Globus pallidus (tissue), 1 donor: Measurements from ENCODE around the gene MAMDC2.

Experiments
- DNase-seq: peaks from one replicate; pipeline ENCODE4 v3.0.0-alpha.2; 2015; ENCODE audit warnings: low spot score

Gene MAMDC2

DNA sequence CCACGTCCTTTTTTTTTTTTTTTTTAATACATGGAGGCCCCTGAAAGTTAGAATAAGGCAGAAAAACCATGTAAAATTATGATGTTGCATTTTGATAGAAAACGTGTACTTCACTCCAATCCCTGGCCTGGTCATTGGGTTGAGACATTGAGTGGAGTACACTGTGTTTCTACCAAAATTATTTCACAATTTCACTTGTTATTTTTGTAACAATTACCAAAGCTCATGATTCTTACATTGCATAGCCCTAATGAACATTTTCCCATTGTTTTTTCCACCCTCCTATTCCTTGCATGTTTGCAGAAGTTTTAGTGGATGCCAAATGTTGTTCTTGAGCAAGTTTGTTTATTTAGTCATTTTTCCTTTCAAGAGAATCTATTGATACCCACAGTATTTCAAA is 21.9 kb downstream of the MAMDC2 start:
- no peak for DNase-seq

- no peak for DNase-seq
Measured at GRCh38 chr9:70066418-70066817, 22.8 kb downstream of the MAMDC2 start.

DNA sequence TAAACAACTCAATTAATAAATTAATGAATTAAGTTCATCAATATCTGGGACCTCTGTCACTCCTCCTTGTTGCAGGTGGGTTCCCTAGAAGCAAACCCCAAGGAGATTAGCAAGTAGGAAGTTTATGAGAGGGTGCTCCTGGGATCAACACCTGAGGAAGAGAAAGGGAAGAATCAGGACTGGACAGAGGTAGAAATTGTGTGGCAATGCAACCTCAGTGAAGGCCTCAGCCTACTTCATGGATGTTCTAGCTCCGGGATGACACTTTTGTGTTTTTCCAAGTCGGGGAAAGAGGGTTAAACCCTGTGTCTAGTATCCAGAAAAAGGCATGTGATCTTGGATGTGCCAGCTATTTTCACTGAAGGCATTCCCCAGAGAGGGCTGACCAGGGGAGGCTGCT is 23.2 kb downstream of the MAMDC2 start:
- DNase-seq: no peak

- no peak for DNase-seq
Measured at GRCh38 chr9:70069704-70070103, 26.1 kb downstream of the MAMDC2 start.

- no peak for DNase-seq
Measured at GRCh38 chr9:70073193-70073592, 29.5 kb downstream of the MAMDC2 start.

DNA sequence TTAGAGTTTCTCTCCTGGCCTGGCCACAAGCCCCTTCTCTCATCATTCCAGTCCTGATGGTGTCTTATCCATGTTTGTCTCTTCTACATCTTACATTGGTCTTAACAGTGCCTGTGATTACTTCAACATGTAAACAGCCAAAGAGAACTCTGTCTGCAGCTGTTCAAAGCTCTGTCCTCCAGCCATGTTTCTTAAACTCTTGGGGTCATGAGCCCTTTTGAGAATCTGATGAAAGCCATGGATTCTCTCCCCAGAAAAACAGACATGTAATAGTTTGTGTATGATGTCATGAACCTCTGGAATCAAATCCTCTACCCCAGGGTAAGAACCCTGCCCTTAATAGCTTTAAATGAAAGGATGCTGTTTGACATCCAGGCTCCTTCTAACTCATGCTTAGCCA is 30.1 kb downstream of the MAMDC2 start:
- no peak for DNase-seq

DNA sequence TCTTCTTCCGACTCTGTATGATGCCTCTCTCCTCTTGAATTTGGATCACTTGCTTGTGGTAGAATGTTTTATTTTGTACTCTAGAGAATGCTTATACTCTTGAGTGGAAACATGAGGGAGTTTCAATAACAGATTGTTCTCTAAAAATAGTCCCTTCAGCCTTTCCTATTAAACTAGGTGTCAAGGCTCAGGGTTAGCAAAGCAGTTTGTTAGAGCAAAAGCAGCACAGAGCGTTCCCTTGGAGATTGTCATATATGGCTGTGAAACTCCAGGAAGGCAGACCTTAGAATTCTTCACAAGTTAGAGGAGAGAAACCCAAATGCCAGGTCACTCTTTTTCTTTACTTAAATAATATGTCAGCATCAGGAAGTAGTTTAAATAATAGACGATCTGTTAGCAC is 33.0 kb downstream of the MAMDC2 start:
- DNase-seq: no peak

- DNase-seq: no peak
Measured at GRCh38 chr9:70079417-70080037, 35.9 kb downstream of the MAMDC2 start.

DNA sequence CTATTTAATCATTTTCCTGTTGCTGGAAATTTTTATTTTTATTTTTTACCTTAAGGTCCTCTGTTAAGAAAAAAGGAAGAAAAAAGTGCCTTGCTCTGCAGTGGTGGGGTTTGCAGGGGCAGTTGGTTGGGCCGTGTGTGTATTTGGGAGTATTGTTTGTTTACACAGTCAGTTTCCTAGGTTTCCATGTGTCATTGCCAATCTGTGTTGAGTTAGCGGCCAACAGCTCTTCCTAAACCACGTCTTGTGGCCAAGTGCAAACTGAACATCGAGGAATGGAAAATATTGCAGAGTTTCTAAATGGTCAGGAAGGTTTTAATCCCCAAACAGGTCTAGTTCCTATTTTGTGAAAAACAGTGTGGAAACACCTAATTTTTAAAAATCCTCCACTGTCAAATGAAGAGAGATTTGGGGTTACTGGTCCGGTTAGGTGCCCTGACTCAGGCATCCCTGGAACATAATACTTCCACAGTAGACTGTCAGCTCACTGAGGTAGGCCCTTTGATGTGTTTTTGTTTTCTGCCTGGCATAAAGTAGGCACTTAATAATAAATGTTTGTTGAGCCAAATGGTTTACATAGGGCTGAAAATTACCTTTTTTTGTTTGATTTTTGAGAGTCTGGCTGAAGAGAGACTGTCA is 37.0 kb downstream of the MAMDC2 start:
- peak; percentile 28 for DNase-seq

- DNase-seq: no peak
Measured at GRCh38 chr9:70081120-70081495, 37.5 kb downstream of the MAMDC2 start.

DNA sequence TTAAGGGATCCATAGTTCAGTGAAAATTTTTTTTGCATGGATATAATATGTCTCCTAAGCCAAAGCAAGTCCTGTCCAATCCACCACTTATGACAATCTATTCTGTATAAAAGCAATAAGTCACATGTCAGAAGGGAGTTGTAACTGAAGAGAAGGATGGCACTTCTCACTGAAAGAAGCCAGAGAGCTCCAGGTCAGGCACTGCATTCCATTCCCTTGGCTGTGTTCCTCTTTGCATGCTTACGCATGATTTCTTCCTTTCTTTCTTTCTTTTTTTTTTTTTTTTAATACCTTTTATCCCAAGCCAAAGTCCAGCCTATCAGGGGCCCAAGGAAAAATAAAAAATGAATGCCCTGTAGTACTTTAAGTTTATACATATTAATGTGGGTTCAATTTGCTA is 39.8 kb downstream of the MAMDC2 start:
- DNase-seq: no peak

DNA sequence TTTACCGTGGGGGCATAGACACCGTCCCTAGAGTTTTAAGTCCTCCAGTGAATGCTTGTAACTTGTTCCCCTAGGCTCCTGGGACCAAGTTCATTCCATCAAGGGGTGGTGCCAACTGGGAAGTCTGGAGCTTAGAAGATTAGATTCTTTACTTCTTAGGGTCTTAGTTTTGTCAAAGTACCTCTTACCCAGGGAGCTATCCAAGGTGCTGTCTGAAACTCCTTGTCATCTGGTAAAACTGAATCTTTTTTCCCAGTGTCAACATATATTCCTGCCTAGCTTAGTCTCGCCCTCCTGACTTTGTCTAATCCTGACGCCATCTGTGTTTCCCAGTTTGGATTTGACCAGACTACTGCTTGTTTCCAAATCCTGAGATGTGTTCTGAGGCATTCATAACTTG is 41.6 kb downstream of the MAMDC2 start:
- no peak for DNase-seq

- DNase-seq: no peak
Measured at GRCh38 chr9:70091103-70091502, 47.5 kb downstream of the MAMDC2 start.

- DNase-seq: no peak
Measured at GRCh38 chr9:70091572-70091971, 47.9 kb downstream of the MAMDC2 start.

- DNase-seq: no peak
Measured at GRCh38 chr9:70092190-70092589, 48.5 kb downstream of the MAMDC2 start.

DNA sequence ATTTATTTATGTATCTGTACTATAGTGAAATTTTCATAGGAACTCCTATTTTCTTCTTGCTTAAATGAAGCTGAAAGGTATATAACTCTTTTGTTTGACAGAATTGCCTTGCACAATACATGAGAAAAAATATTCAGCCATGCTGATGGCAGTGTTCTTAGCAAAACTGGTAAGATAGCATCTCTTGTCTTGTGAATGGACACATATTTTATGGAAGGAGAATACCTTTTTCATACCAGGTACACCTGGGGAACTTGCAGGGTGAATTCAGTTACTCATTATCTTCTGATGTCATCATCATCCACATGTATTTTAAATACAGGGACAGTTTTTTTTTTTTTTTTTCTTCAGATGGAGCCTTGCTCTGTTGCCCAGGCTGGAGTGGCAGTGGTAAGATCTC is 49.4 kb downstream of the MAMDC2 start:
- no peak for DNase-seq

DNA sequence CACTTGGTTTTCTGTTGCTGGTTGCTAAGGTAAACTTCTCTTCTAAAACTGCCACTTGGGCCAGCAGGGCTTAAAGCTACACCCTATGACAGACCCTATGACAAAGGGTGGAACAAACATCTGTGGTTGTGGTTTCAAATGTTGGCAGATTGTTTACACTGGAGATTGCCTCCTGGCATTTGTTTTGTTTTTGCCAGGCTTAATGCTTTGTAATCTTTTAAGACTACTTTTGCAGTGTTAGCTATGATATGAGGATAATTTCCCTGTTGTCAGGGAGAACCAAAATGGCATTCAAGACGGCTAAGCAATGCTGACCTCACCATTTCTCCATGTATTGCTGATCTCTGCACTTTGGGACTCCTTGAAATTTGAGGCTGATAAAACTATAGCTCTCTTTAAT is 50.3 kb downstream of the MAMDC2 start:
- DNase-seq: no peak

- no peak for DNase-seq
Measured at GRCh38 chr9:70094747-70095146, 51.1 kb downstream of the MAMDC2 start.

DNA sequence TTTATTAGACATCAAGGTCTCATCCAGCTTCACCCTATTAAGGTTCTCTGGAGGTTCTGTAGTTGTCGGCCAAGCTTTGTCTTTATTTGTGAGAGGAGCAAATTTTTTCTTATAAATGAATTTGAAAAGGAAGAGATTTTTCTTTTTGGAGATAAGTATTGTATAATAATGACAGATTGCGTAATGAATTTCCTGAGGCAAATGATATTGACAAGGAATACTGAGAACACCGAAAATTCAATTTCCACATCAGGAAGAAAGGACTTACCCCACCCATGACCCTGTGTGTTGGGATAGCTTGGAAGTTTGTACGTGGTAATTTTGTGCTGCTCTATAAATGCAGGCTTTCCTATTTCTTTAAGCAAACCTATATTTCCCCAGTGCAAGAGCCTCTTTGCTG is 53.5 kb downstream of the MAMDC2 start:
- DNase-seq: no peak

DNA sequence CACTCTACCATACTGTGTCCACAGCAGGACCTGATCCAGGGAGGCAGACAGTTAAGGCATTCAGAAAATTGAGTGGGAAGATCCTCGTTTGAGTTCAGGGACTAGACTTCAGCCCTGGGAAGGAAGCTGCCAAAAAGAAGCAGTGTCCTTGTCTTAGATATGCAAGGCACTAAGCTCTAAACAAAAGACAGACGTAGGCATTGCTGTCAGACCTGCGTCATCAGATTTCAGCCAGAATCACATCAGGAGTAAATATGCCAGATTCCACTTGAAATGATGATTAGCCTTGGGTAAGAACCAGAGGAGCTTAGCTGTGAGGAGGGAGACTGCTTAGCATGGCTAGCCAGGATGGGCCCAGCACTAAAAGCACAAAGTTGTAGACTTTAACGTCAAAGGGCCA is 56.7 kb downstream of the MAMDC2 start:
- DNase-seq: no peak

- DNase-seq: no peak
Measured at GRCh38 chr9:70101265-70101664, 57.6 kb downstream of the MAMDC2 start.

DNA sequence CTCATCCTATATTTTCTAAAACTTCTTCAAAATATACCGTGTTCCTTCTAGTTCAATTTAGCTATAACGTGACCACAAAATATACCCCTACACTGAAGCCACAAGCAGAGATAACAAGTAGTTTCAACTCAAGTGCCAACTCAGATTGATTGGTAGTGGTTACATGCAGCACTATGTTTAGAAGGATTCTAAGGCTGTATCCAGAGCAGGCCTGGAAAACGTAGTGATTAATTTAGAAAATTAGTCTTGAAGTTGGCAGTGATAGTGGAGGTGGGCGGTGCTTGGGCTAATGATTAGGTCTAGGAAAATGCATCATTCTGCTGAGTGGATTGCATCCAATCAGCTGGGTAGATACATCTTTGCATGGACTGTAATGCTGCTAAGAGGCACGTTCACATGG is 61.5 kb downstream of the MAMDC2 start:
- no peak for DNase-seq

DNA sequence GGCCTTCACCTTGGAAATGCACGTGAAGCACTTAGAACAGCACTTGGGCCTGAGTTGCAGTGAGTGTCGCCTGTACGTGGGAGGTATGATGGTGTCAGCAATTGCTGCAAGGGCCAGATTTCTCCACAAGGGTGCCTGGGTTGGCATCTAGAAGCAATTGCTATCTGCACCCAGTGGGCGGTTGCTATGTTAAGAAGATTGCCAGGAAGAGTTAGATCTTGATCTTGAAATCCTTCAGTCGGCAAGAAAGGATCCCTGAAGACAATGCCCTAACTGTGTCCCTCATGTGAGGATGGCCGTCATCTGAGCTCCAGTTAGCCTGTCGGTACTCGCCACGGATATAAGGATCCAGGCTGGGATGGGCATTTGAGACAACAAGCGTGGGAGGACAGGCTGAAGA is 62.9 kb downstream of the MAMDC2 start:
- no peak for DNase-seq

GRCh38 chr9:70107558-70107957 is 63.9 kb downstream of the MAMDC2 start:
- DNase-seq: no peak
